GM23338 (cell line): ENCODE data around the gene KLRC3. TPM values are rescaled to one million over a fixed set of nuclear protein-coding genes. Genes with fewer than 3 reads are reported as not detected.

ENCODE experiments used
- ATAC-seq: fragments of 200-7000 bp; cut with Tn5 transposase; 3 replicates; pipeline ENCODE4 v1.9.1; 2020
- DNase-seq: peaks from one replicate; pipeline ENCODE4 v3.0.0-alpha.2; 2015; ENCODE audit warnings: low spot score
- H2AFZ ChIP-seq: fragments of 200-600 bp; sonication (generic); 2 replicates; pipeline ENCODE4 v1.8.0; 2016; ENCODE audit warnings: antibody characterized with exemption, mild to moderate bottlenecking, moderate library complexity
- H3F3A ChIP-seq: fragments of 200-600 bp; sonication (generic); replicated peaks from 2 replicates; pipeline ENCODE4 v1.8.0; 2017; ENCODE audit warnings: antibody characterized with exemption, mixed run types, low read depth
- H3K27ac ChIP-seq: fragments of 200-600 bp; sonication (generic); 2 replicates; pipeline ENCODE4 v1.6.1; 2016; ENCODE audit warnings: low read depth
- H3K27me3 ChIP-seq: fragments of 200-600 bp; sonication (generic); 2 replicates; pipeline ENCODE4 v1.8.0; 2016; ENCODE audit warnings: mild to moderate bottlenecking, mixed run types, moderate library complexity; ENCODE audit not compliant: insufficient read depth
- H3K36me3 ChIP-seq: fragments of 200-600 bp; sonication (generic); 2 replicates; pipeline ENCODE4 v1.8.0; 2016; ENCODE audit warnings: mild to moderate bottlenecking; ENCODE audit not compliant: insufficient read depth
- H3K4me1 ChIP-seq: fragments of 200-600 bp; sonication (generic); 2 replicates; pipeline ENCODE4 v1.8.0; 2016; ENCODE audit warnings: mild to moderate bottlenecking, moderate library complexity; ENCODE audit not compliant: insufficient read depth
- H3K4me2 ChIP-seq: fragments of 200-600 bp; sonication (generic); 2 replicates; pipeline ENCODE4 v1.7.1; 2017; ENCODE audit warnings: mixed run types
- H3K4me3 ChIP-seq: fragments of 200-600 bp; sonication (generic); 2 replicates; pipeline ENCODE4 v1.6.1; 2016; ENCODE audit warnings: mixed run types
- H3K79me2 ChIP-seq: fragments of 200-600 bp; sonication (generic); replicated peaks from 2 replicates; pipeline ENCODE4 v1.8.0; 2017; ENCODE audit warnings: mild to moderate bottlenecking; ENCODE audit not compliant: insufficient read depth
- H3K9me2 ChIP-seq: fragments of 200-600 bp; sonication (generic); 2 replicates; pipeline ENCODE4 v1.8.0; 2017; ENCODE audit not compliant: insufficient read depth
- H4K20me1 ChIP-seq: fragments of 200-600 bp; sonication (generic); replicated peaks from 2 replicates; pipeline ENCODE4 v1.8.0; 2017; ENCODE audit warnings: mild to moderate bottlenecking; ENCODE audit not compliant: insufficient read depth
- H3K27ac Mint-ChIP-seq: 2 replicates; pipeline ENCODE4 v1.8.0; 2020; ENCODE audit warnings: inconsistent platforms, mild to moderate bottlenecking, moderate library complexity, mixed read lengths
- H3K27me3 Mint-ChIP-seq: 3 replicates; pipeline ENCODE4 v1.8.0; 2022; ENCODE audit warnings: low read depth, mild to moderate bottlenecking, moderate library complexity, mixed read lengths, inconsistent platforms; ENCODE audit not compliant: insufficient read depth, poor library complexity
- H3K36me3 Mint-ChIP-seq: 3 replicates; pipeline ENCODE4 v1.8.0; 2021; ENCODE audit warnings: low read depth, mild to moderate bottlenecking, inconsistent platforms, moderate library complexity, mixed read lengths
- H3K4me1 Mint-ChIP-seq: 3 replicates; pipeline ENCODE4 v1.8.0; 2020; ENCODE audit warnings: mild to moderate bottlenecking, inconsistent platforms, mixed read lengths
- H3K4me3 Mint-ChIP-seq: 3 replicates; pipeline ENCODE4 v1.8.0; 2021; ENCODE audit warnings: moderate library complexity, mild to moderate bottlenecking, inconsistent platforms, mixed read lengths
- H3K9me3 Mint-ChIP-seq: 3 replicates; pipeline ENCODE4 v1.8.0; 2020; ENCODE audit warnings: moderate library complexity, mild to moderate bottlenecking, inconsistent platforms, mixed read lengths
- CREB1 ChIP-seq: fragments of 250-450 bp; sonication (Bioruptor Pico); IDR thresholded peaks from 2 replicates; pipeline ENCODE4 v1.5.0; 2020; ENCODE audit warnings: low read depth, mild to moderate bottlenecking, moderate library complexity
- CTCF ChIP-seq, 2 experiments: fragments of 200-600 bp in 1 of 2; sonication (generic) in 1 of 2; conservative IDR thresholded peaks; 2 replicates each; pipeline versions ENCODE4 v1.5.1 to v1.6.1; 2016 to 2017; ENCODE audit warnings: antibody characterized with exemption in 2 of 2, low read depth in 2 of 2, mild to moderate bottlenecking in 2 of 2, moderate library complexity in 1 of 2
- ETS1 ChIP-seq: IDR thresholded peaks from 2 replicates; pipeline ENCODE4 v1.6.1; 2016; ENCODE audit warnings: antibody characterized with exemption
- EZH2 ChIP-seq: fragments of 200-600 bp; sonication (generic); IDR thresholded peaks from one replicate; pipeline ENCODE4 v1.8.0; 2017; ENCODE audit warnings: antibody characterized with exemption, mild to moderate bottlenecking, low read depth; ENCODE audit not compliant: unreplicated experiment
- EZH2phosphoT487 ChIP-seq: fragments of 200-600 bp; sonication (generic); IDR thresholded peaks from one replicate; pipeline ENCODE4 v1.8.1; 2018; ENCODE audit warnings: antibody characterized with exemption; ENCODE audit not compliant: unreplicated experiment
- JUNB ChIP-seq: IDR thresholded peaks from one replicate; pipeline ENCODE4 v1.6.1; 2016; ENCODE audit warnings: antibody characterized with exemption; ENCODE audit not compliant: unreplicated experiment
- REST ChIP-seq: IDR thresholded peaks from one replicate; pipeline ENCODE4 v1.6.1; 2018; ENCODE audit warnings: antibody characterized with exemption; ENCODE audit not compliant: unreplicated experiment
- STAT1 ChIP-seq: IDR thresholded peaks from one replicate; pipeline ENCODE4 v1.6.1; 2016; ENCODE audit warnings: antibody characterized with exemption; ENCODE audit not compliant: unreplicated experiment
- ZNF331 ChIP-seq: fragments of 250-450 bp; sonication (Bioruptor Pico); IDR thresholded peaks from 2 replicates; pipeline ENCODE4 v1.5.0; 2020; ENCODE audit warnings: low read depth, mild to moderate bottlenecking, moderate library complexity
- ZNF462 ChIP-seq: fragments of 250-450 bp; sonication (Bioruptor Pico); IDR thresholded peaks from 2 replicates; pipeline ENCODE4 v1.5.0; 2020; ENCODE audit warnings: mild to moderate bottlenecking, moderate library complexity
- polyA plus RNA-seq: library from polyadenylated mRNA; unstranded; fragments of >200 nt; fragmentation: Nextera tagmentation; extraction: Ambion mirVana; gene quantifications from 2 replicates; pipeline ENCODE4 v1.2.1, GENCODE V29; 2016
- total RNA-seq: library from RNA; depleted of rRNA; stranded (reverse); fragments of >200 nt; shearing (Covaris generic); gene quantifications from 2 replicates; pipeline ENCODE4 v1.2.3, GENCODE V29; 2014

The KLRC3 gene
- total and polyA plus RNA-seq, 2 experiments from 2014 or later, result not detected

GRCh38 chr12:10409392-10409791 lies 11.0 kb downstream of the KLRC3 start, which contains the start of gene KLRC4:
Gene KLRC4, minus strand, starts transcription at chr12:10409757. Its CDS starts 182 bp downstream, at chr12:10409575.
- H3K27me3 Mint-ChIP-seq, result no peaks in the 10 kb centered on the region
- Histone ChIP-seq H3K79me2 (no peaks in the 10 kb centered on the region), H2AFZ (no peak within 1 kb of the TSS), H3K4me2 (no peak within 1 kb of the TSS), H3K36me3 (no peaks in the 10 kb centered on the region), H3F3A (no peaks in the 10 kb centered on the region), H3K27ac (no peak within 1 kb of the TSS), H3K9me2 (no peaks in the 10 kb centered on the region), H3K4me3 (no peak within 1 kb of the TSS), H3K4me1 (no peaks in the 10 kb centered on the region), H3K27me3 (no peaks in the 10 kb centered on the region), H4K20me1 (no peaks in the 10 kb centered on the region)
- ATAC-seq, result no peak
- H3K4me1 Mint-ChIP-seq, result peaks cover 13% of the 10 kb centered on the region; the same call in 2 of the 3 replicates
- no peaks in the 10 kb centered on the region for H3K36me3 Mint-ChIP-seq
- TF ChIP-seq CREB1 (CRISPR knock-in tag) (no peak), ETS1 (no peak), ZNF462 (CRISPR knock-in tag) (no peak), JUNB (no peak), EZH2phosphoT487 (no peak), CTCF (conservative IDR thresholded peaks at IDR 0.05; ENCODE audit: low read depth in 2 of 2) (no peak), ZNF331 (CRISPR knock-in tag) (no peak), REST (no peak), STAT1 (no peak), EZH2 (no peak)
- no peaks in the 10 kb centered on the region for H3K9me3 Mint-ChIP-seq
- no peak for DNase-seq
- H3K27ac Mint-ChIP-seq, result no peak within 1 kb of the TSS
- no peak within 1 kb of the TSS for H3K4me3 Mint-ChIP-seq
